Endothelial cell of umbilical vein (primary cell): Measurements from ENCODE around the gene AFG3L2. TPM values are rescaled to one million over a fixed set of nuclear protein-coding genes. Genes with fewer than 3 reads are reported as not detected.

Experiments
- BruUV-seq: library from RNA; stranded (reverse); fragments of 400-500 nt; replicated peaks from 2 replicates; lab custom pipeline; 2021; lab: Mats Ljungman, UMichigan
- CTCF ChIA-PET: fragments of 300-600, 350-600 bp; sonication (Branson Sonifier 250); formaldehyde crosslinking; loops from one replicate; lab custom pipeline; 2021; ENCODE audit warnings: antibody characterized with exemption, inconsistent platforms; lab: Charles Lee
- POLR2A ChIA-PET: fragments of 300-600, 350-600 bp; sonication (Branson Sonifier 250); formaldehyde crosslinking; loops from one replicate; lab custom pipeline; 2021; ENCODE audit warnings: antibody characterized with exemption, inconsistent platforms; lab: Charles Lee
- DNase-seq: peaks from one replicate; pipeline ENCODE4 v3.0.0-alpha.2; 2011; ENCODE audit warnings: low read depth, low spot score
- FAIRE-seq: peaks from 2 replicates; lab custom pipeline; 2011; peaks lifted over from hg19 to GRCh38; lab: Jason Lieb, UNC
- H2AFZ ChIP-seq: 2 replicates; pipeline ENCODE4 v1.6.0; 2012; ENCODE audit warnings: low read depth, low read length, control low read depth, inconsistent platforms
- H3K27ac ChIP-seq: 2 replicates; pipeline ENCODE4 v1.5.1; 2011; ENCODE audit warnings: low read depth, mild to moderate bottlenecking, control low read depth, low read length, moderate library complexity; ENCODE audit not compliant: insufficient read depth
- H3K27me3 ChIP-seq, 2 experiments: 2 replicates each; pipeline versions ENCODE4 v1.6.0 to v1.6.1; 2011; ENCODE audit warnings: low read length in 2 of 2, mixed read lengths in 1 of 2; ENCODE audit not compliant: control insufficient read depth in 2 of 2, insufficient read depth in 2 of 2
- H3K36me3 ChIP-seq, 2 experiments: 2 replicates in 1 of 2; 3 replicates in 1 of 2; pipeline ENCODE4 v1.5.1; 2011; ENCODE audit warnings: low read length in 2 of 2, mild to moderate bottlenecking in 1 of 2, moderate library complexity in 1 of 2; ENCODE audit not compliant: control insufficient read depth in 2 of 2, insufficient read depth in 2 of 2; ENCODE audit errors: extremely low read depth in 1 of 2
- H3K4me1 ChIP-seq: 3 replicates; pipeline ENCODE4 v1.5.1; 2011; ENCODE audit warnings: mild to moderate bottlenecking, low read length; ENCODE audit not compliant: control insufficient read depth, insufficient read depth; ENCODE audit errors: extremely low read depth
- H3K4me2 ChIP-seq: 2 replicates; pipeline ENCODE4 v1.6.1; 2011; ENCODE audit warnings: low read length, control low read depth, mixed read lengths; ENCODE audit not compliant: insufficient read depth
- H3K4me3 ChIP-seq, 3 experiments: fragments of 200-600 bp in 1 of 3; sonication (generic), shearing (Covaris generic) in 1 of 3; replicated peaks in 1 of 3; 2 replicates each; pipeline ENCODE4 v1.5.1; 2011 to 2016; ENCODE audit warnings: control low read depth in 3 of 3, low read length in 3 of 3, mild to moderate bottlenecking in 2 of 3, inconsistent platforms in 1 of 3, low read depth in 1 of 3, moderate library complexity in 1 of 3; ENCODE audit not compliant: insufficient read depth in 1 of 3
- H3K79me2 ChIP-seq: 2 replicates; pipeline ENCODE4 v1.6.0; 2012; ENCODE audit warnings: low read length, inconsistent platforms; ENCODE audit not compliant: control insufficient read depth, insufficient read depth
- H3K9ac ChIP-seq: replicated peaks from 2 replicates; pipeline ENCODE3; 2011; ENCODE audit warnings: low read length, control low read depth; ENCODE audit not compliant: insufficient read depth; ENCODE audit errors: extremely low read depth
- H3K9me1 ChIP-seq: replicated peaks from 3 replicates; pipeline ENCODE4 v1.6.0; 2011; ENCODE audit warnings: mild to moderate bottlenecking, low read length; ENCODE audit not compliant: control insufficient read depth, insufficient read depth; ENCODE audit errors: extremely low read depth
- H3K9me3 ChIP-seq: replicated peaks from 2 replicates; pipeline ENCODE4 v1.5.1; 2012; ENCODE audit warnings: low read length, inconsistent platforms; ENCODE audit not compliant: control insufficient read depth, insufficient read depth
- H4K20me1 ChIP-seq: replicated peaks from 2 replicates; pipeline ENCODE3; 2011; ENCODE audit warnings: mild to moderate bottlenecking, low read length; ENCODE audit not compliant: control insufficient read depth, insufficient read depth; ENCODE audit errors: extremely low read depth
- EZH2 ChIP-seq: IDR thresholded peaks from 2 replicates; pipeline ENCODE4 v1.6.1; 2012; ENCODE audit warnings: borderline replicate concordance, low read depth, mild to moderate bottlenecking, moderate library complexity, low read length, inconsistent platforms; ENCODE audit not compliant: severe bottlenecking
- FOS ChIP-seq: IDR thresholded peaks from 2 replicates; pipeline ENCODE4 v1.6.1; 2011; ENCODE audit warnings: mild to moderate bottlenecking, low read length, moderate library complexity, borderline replicate concordance; ENCODE audit not compliant: insufficient read depth
- GATA2 ChIP-seq: IDR thresholded peaks from 2 replicates; pipeline ENCODE4 v1.7.0; 2011; ENCODE audit warnings: low read depth, mild to moderate bottlenecking, moderate library complexity, mixed read lengths, low read length; ENCODE audit not compliant: insufficient read length, insufficient read depth
- JUN ChIP-seq: IDR thresholded peaks from 2 replicates; pipeline ENCODE4 v1.6.1; 2011; ENCODE audit warnings: borderline replicate concordance, low read depth; ENCODE audit not compliant: insufficient read length, insufficient read depth
- MYC ChIP-seq: IDR thresholded peaks from one replicate; pipeline ENCODE4 v1.6.1; 2011; ENCODE audit warnings: mild to moderate bottlenecking, low read depth, low read length
- POLR2A ChIP-seq: IDR thresholded peaks from 2 replicates; pipeline ENCODE4 v1.6.1; 2012; ENCODE audit warnings: low read depth, mild to moderate bottlenecking, control low read depth, low read length
- POLR2AphosphoS5 ChIP-seq: IDR thresholded peaks from 2 replicates; pipeline ENCODE4 v1.6.1; 2012; ENCODE audit warnings: low read depth, mild to moderate bottlenecking, control low read depth, low read length, moderate library complexity; ENCODE audit not compliant: insufficient read depth
- dilution Hi-C: fragments of 300-500 bp; cut with MboI; formaldehyde crosslinking; loops from one replicate; pipeline ENCODE4 v1.15.0; 2019; ENCODE audit warnings: low sequenced_read_pairs; ENCODE audit not compliant: extremely low pct_ligation_motif_present
- intact Hi-C: fragments of 100-400 bp; cut with micrococcal nuclease; formaldehyde crosslinking; loops from one replicate; pipeline ENCODE4 v1.10.0; 2022
- polyA plus RNA-seq, 4 experiments: library from polyadenylated mRNA; depleted of rRNA in 3 of 4; stranded (reverse) in 3 of 4; unstranded in 1 of 4; fragments of >200 nt; gene quantifications; 2 replicates each; pipeline versions ENCODE4 v1.2.1 to v1.2.3, GENCODE V29; 2011 to 2012; ENCODE audit warnings: missing spikeins in 1 of 4
- total RNA-seq: library from RNA; stranded (reverse); gene quantifications from 2 replicates; pipeline ENCODE4 v1.2.3, GENCODE V29; 2021
- TF ChIP-seq, protein P1 (sequence below): IDR thresholded peaks from 2 replicates; pipeline ENCODE4 v1.6.1; 2011; ENCODE audit not compliant: insufficient read depth, insufficient read length
- TF ChIP-seq, protein P2 (sequence below), 2 donors: IDR thresholded peaks; 1 replicate in 1 of 2; 2 replicates in 1 of 2; pipeline ENCODE4 v1.5.1; 2011; ENCODE audit warnings: low read length in 2 of 2, mild to moderate bottlenecking in 2 of 2, moderate library complexity in 2 of 2, control low read depth in 1 of 2, inconsistent platforms in 1 of 2, low read depth in 1 of 2; ENCODE audit not compliant: insufficient read depth in 1 of 2; ENCODE audit errors: extremely low read depth in 1 of 2

Gene AFG3L2
- total and polyA plus RNA-seq, 2 donors (not counting 3 experiments of a cell fraction or from before 2014, with no cell fraction given) = 19.3 to 42.4 TPM

GRCh38 chr18:12334863-12335262, 42.2 kb downstream of the AFG3L2 start:
- H3K9ac ChIP-seq = no peak overlapping the region
- CTCF ChIA-PET = interaction anchor here (2.1 kb wide), 1 partner anchor 63 kb away, joined by 7 read pairs; no protein-coding TSS in a partner anchor

More at GRCh38 chr18:12334863-12335262, 42.2 kb downstream of the AFG3L2 start:
- peaks cover 0 to 10% of the 10 kb centered on the region in 2 experiments for H3K36me3 ChIP-seq
- H3K27me3 ChIP-seq = no peaks in the 10 kb centered on the region
- H3K79me2 ChIP-seq = no peaks in the 10 kb centered on the region
- POLR2A ChIA-PET = interaction anchor here (0.6 kb wide), 1 partner anchor 107 kb away, joined by 4 read pairs; no protein-coding TSS in a partner anchor
- dilution Hi-C loops = no loop called here
- H3K4me1 ChIP-seq = peaks cover 6% of the 10 kb centered on the region
- no peak for TF ChIP-seq POLR2A
- no peak for TF ChIP-seq EZH2
- TF ChIP-seq, protein P1, sequence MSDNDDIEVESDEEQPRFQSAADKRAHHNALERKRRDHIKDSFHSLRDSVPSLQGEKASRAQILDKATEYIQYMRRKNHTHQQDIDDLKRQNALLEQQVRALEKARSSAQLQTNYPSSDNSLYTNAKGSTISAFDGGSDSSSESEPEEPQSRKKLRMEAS = no peak
- TF ChIP-seq JUN = no peak
- TF ChIP-seq, protein P2, sequence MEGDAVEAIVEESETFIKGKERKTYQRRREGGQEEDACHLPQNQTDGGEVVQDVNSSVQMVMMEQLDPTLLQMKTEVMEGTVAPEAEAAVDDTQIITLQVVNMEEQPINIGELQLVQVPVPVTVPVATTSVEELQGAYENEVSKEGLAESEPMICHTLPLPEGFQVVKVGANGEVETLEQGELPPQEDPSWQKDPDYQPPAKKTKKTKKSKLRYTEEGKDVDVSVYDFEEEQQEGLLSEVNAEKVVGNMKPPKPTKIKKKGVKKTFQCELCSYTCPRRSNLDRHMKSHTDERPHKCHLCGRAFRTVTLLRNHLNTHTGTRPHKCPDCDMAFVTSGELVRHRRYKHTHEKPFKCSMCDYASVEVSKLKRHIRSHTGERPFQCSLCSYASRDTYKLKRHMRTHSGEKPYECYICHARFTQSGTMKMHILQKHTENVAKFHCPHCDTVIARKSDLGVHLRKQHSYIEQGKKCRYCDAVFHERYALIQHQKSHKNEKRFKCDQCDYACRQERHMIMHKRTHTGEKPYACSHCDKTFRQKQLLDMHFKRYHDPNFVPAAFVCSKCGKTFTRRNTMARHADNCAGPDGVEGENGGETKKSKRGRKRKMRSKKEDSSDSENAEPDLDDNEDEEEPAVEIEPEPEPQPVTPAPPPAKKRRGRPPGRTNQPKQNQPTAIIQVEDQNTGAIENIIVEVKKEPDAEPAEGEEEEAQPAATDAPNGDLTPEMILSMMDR (IDR thresholded peaks at IDR 0.05; ENCODE audit: extremely low read depth in 1 of 2, insufficient read depth in 1 of 2, low read depth in 1 of 2, low read length in 2 of 2) = no peak
- TF ChIP-seq GATA2 = no peak
- no peak for TF ChIP-seq MYC
- no peak for TF ChIP-seq POLR2AphosphoS5
- TF ChIP-seq FOS = no peak
- no peak for DNase-seq
- FAIRE-seq = no peak
- no peaks in the 10 kb centered on the region for H4K20me1 ChIP-seq
- H2AFZ ChIP-seq = no peak overlapping the region
- H3K9me1 ChIP-seq = no peaks in the 10 kb centered on the region
- intact Hi-C loops = no loop called here
- H3K4me2 ChIP-seq = no peak overlapping the region
- no TSS peak for BruUV-seq
- no peaks in the 10 kb centered on the region for H3K9me3 ChIP-seq
- no peak overlapping the region for H3K27ac ChIP-seq
- H3K4me3 ChIP-seq = no peak overlapping the region
